ENCODE data around the gene ZNF219. TPM values are rescaled to one million over a fixed set of nuclear protein-coding genes. Genes with fewer than 3 reads are reported as not detected.

The ZNF219 gene
- total RNA-seq, 1 donor from 2014 or later: 143 TPM

DNA sequence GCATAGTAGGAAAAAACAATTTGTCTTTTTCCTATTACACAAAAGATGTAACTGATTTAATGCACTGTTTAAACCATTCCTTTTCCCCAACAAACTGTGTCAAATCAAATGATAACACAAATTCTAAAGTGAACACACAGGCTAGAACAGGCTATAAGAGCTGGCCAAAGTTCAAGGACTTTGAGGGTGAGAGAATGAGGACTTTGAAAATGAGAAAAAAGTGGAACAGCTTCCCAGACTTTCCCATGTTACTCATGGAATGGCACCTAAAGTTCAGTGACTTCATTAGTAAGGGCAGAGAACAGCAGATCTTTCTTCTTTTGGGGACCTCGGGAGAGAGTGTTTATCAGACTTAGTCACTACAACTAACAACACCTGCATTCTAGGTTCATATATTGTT lies 25.0 kb upstream of the ZNF219 start:
- TF ChIP-seq, protein P1, sequence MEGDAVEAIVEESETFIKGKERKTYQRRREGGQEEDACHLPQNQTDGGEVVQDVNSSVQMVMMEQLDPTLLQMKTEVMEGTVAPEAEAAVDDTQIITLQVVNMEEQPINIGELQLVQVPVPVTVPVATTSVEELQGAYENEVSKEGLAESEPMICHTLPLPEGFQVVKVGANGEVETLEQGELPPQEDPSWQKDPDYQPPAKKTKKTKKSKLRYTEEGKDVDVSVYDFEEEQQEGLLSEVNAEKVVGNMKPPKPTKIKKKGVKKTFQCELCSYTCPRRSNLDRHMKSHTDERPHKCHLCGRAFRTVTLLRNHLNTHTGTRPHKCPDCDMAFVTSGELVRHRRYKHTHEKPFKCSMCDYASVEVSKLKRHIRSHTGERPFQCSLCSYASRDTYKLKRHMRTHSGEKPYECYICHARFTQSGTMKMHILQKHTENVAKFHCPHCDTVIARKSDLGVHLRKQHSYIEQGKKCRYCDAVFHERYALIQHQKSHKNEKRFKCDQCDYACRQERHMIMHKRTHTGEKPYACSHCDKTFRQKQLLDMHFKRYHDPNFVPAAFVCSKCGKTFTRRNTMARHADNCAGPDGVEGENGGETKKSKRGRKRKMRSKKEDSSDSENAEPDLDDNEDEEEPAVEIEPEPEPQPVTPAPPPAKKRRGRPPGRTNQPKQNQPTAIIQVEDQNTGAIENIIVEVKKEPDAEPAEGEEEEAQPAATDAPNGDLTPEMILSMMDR (conservative IDR thresholded peaks at IDR 0.05): no peak
- Mint-ChIP-seq H3K4me3 (no peak overlapping the region), H3K27me3 (ENCODE audit: low read depth) (peaks cover 12% of the 10 kb centered on the region), H3K4me1 (no peaks in the 10 kb centered on the region), H3K36me3 (ENCODE audit: low read depth) (no peaks in the 10 kb centered on the region), H3K27ac (ENCODE audit: unreplicated experiment) (no peak overlapping the region), H3K9me3 (no peaks in the 10 kb centered on the region)
- no peak for DNase-seq (ENCODE audit: low read depth, low spot score)

DNA sequence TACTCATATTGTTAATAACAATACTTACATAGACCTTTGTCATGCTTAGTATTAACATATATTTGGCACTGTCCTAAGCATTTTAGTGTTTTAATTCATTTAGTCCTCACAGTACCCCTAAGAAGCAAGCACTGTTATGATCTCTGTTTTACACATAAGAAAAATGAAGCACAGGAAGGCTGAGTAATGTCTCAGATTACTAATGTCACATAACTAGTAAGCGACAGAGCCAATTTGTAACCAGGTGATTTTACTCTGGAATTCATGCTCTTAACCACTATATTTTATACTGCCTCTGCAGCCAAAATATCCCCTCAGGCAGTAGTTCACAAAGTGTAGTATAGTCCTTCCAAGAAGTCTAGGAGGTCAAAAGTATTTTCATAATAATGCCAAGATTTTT lies 22.7 kb upstream of the ZNF219 start:
- H3K27me3 Mint-ChIP-seq (ENCODE audit: low read depth): no peaks in the 10 kb centered on the region
- H3K9me3 Mint-ChIP-seq: no peaks in the 10 kb centered on the region
- TF ChIP-seq, protein P1 (conservative IDR thresholded peaks at IDR 0.05): no peak
- no peak for DNase-seq (ENCODE audit: low read depth, low spot score)
- H3K27ac Mint-ChIP-seq (ENCODE audit: unreplicated experiment): no peak overlapping the region
- H3K4me3 Mint-ChIP-seq: no peak overlapping the region
- no peaks in the 10 kb centered on the region for H3K36me3 Mint-ChIP-seq (ENCODE audit: low read depth)
- no peaks in the 10 kb centered on the region for H3K4me1 Mint-ChIP-seq

DNA sequence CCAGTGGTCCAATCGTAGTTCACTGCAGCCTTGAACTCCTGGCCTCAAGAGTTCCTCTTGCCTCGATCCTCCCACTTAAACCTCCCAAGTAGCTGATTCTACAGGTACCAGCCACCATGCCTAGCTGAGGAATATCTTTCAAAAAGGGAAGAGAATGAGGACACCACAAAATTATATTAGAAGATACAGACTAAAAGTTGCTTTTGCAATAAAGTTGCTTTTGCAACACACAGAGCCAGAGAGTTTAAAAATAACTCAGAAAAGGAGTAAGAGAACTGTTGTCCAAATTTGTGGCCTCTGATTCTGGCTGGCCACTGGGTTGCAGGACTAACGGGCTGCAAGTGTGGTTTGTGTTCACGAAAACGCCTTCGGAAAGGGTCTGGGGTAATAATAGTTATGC lies 22.2 kb upstream of the ZNF219 start:
- no peak overlapping the region for H3K27ac Mint-ChIP-seq (ENCODE audit: unreplicated experiment)
- TF ChIP-seq, protein P1 (conservative IDR thresholded peaks at IDR 0.05): no peak
- H3K27me3 Mint-ChIP-seq (ENCODE audit: low read depth): no peaks in the 10 kb centered on the region
- H3K4me1 Mint-ChIP-seq: no peaks in the 10 kb centered on the region
- DNase-seq (ENCODE audit: low read depth, low spot score): no peak
- H3K9me3 Mint-ChIP-seq: no peaks in the 10 kb centered on the region
- no peaks in the 10 kb centered on the region for H3K36me3 Mint-ChIP-seq (ENCODE audit: low read depth)
- no peak overlapping the region for H3K4me3 Mint-ChIP-seq

DNA sequence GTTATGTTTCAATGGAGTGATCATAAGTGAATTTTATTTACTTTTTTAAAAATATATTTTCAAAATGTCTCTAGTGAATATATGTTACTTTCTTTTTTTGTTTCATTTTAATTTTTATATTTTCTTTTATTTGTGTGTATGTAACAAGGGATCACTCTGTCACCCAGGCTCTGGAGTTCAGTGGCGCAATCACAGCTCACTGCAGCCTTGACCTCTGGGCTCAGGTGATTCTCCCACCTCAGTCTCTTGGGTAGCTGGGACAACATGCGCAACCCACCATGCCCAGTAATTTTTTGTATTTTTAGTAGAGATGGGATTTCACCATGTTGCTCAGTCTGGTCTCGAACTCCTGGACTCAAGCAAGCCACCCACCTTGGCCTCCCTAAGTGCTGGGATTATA lies 20.5 kb upstream of the ZNF219 start:
- Mint-ChIP-seq H3K4me3 (no peak overlapping the region), H3K4me1 (no peaks in the 10 kb centered on the region), H3K27me3 (ENCODE audit: low read depth) (no peaks in the 10 kb centered on the region), H3K27ac (ENCODE audit: unreplicated experiment) (no peak overlapping the region), H3K36me3 (ENCODE audit: low read depth) (no peaks in the 10 kb centered on the region), H3K9me3 (no peaks in the 10 kb centered on the region)
- TF ChIP-seq, protein P1 (conservative IDR thresholded peaks at IDR 0.05): no peak
- no peak for DNase-seq (ENCODE audit: low read depth, low spot score)

DNA sequence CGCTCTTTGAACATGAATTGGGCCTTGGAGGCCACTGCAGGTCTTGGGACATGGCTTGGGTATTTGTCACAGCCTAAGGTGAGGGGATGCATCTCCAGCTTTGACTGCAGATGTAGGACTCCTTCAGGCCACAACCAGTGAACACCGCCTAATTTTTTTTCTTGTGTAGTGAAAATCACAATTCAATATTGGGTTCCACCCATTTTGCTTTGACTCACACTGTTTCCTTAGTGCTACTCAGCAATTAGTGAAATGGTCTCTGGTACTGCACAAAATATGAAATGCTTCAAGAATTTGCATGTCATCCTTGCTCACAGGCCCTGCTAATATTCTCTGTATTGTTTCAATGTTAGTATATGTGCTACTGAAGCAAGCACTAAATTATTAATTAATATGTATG lies 14.9 kb upstream of the ZNF219 start:
- Mint-ChIP-seq H3K4me1 (peaks cover 4% of the 10 kb centered on the region), H3K36me3 (ENCODE audit: low read depth) (no peaks in the 10 kb centered on the region), H3K4me3 (no peak overlapping the region), H3K27ac (ENCODE audit: unreplicated experiment) (no peak overlapping the region), H3K9me3 (no peaks in the 10 kb centered on the region), H3K27me3 (ENCODE audit: low read depth) (no peaks in the 10 kb centered on the region)
- DNase-seq (ENCODE audit: low read depth, low spot score): no peak
- TF ChIP-seq, protein P1 (conservative IDR thresholded peaks at IDR 0.05): no peak

DNA sequence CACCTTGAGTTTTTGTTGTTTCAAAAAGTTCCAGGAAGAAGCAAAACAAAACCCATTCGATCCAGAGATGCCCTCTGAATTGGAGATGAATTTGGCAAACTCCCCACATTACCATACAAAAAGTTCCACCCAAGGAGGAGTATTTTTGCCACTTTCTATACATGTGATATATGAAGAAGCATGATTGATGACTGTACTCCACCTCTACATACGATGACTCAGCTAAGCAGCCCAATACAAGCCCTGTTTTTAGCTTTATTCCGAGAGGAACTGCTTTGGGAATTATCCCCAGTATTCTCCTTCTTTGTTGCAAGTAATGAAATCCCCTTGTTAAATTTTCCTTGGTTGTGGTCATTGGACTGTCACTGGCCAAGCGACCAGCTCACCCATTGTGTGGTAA lies 13.8 kb upstream of the ZNF219 start:
- TF ChIP-seq, protein P1 (conservative IDR thresholded peaks at IDR 0.05): no peak
- DNase-seq (ENCODE audit: low read depth, low spot score): no peak
- Mint-ChIP-seq H3K36me3 (ENCODE audit: low read depth) (no peaks in the 10 kb centered on the region), H3K4me3 (no peak overlapping the region), H3K27me3 (ENCODE audit: low read depth) (no peaks in the 10 kb centered on the region), H3K4me1 (peaks cover 4% of the 10 kb centered on the region), H3K27ac (ENCODE audit: unreplicated experiment) (no peak overlapping the region), H3K9me3 (no peaks in the 10 kb centered on the region)
